Activated T-helper 2 cell treated with anti-CD3 and anti-CD28 coated beads, Interferon-gamma antibody, Interleukin-2, Interleukin-4, amounts not matched to agents 10 μg/mL and 5 μg/mL and 100 μg/mL, durations not matched to agents 14 hours and 24 hours and 36 hours (primary cell): ENCODE measurements around the gene DNAH2. TPM values are rescaled to one million over a fixed set of nuclear protein-coding genes. Genes with fewer than 3 reads are reported as not detected.

ENCODE experiments used
- DNase-seq: peaks from one replicate; pipeline ENCODE4 v3.0.0; 2021; ENCODE audit warnings: low spot score
- H3K27ac Mint-ChIP-seq: one replicate; pipeline ENCODE4 v1.8.0; 2021; ENCODE audit warnings: mixed read lengths
- H3K27me3 Mint-ChIP-seq: one replicate; pipeline ENCODE4 v1.8.0; 2021; ENCODE audit warnings: low read depth, mixed read lengths
- H3K36me3 Mint-ChIP-seq: one replicate; pipeline ENCODE4 v1.8.0; 2021; ENCODE audit warnings: low read depth, mixed read lengths
- H3K4me1 Mint-ChIP-seq: one replicate; pipeline ENCODE4 v1.8.0; 2021; ENCODE audit warnings: low read depth, mixed read lengths
- H3K4me3 Mint-ChIP-seq: one replicate; pipeline ENCODE4 v1.8.0; 2021; ENCODE audit warnings: low read depth, mild to moderate bottlenecking, moderate library complexity, mixed read lengths
- H3K9me3 Mint-ChIP-seq: one replicate; pipeline ENCODE4 v1.8.0; 2021; ENCODE audit warnings: mixed read lengths
- intact Hi-C: fragments of 100-400 bp; cut with micrococcal nuclease; formaldehyde crosslinking; loops from one replicate; pipeline ENCODE4 v1.15.1; 2023
- total RNA-seq: library from RNA; stranded (reverse); gene quantifications from 2 replicates; pipeline ENCODE4 v1.2.3, GENCODE V29; 2022

The DNAH2 gene
- total RNA-seq, 1 donor from 2014 or later = not detected

GRCh38 chr17:7844292-7845154 is 127.0 kb downstream of the DNAH2 start:
- peaks cover 23% of the 10 kb centered on the region for H3K4me1 Mint-ChIP-seq
- intact Hi-C loops = loop anchor here (1.0 to 5.0 kb wide), 5 partner anchors 9 to 278 kb away; partner anchors contain the start of genes CNTROB, HES7, TP53 and TRAPPC1
- peaks cover 47% of the 10 kb centered on the region for H3K36me3 Mint-ChIP-seq
- H3K4me3 Mint-ChIP-seq = peak overlapping the region; percentile 90
- DNase-seq = peak; percentile 86
- H3K9me3 Mint-ChIP-seq = no peaks in the 10 kb centered on the region
- no peaks in the 10 kb centered on the region for H3K27me3 Mint-ChIP-seq
- peak overlapping the region; percentile 100 for H3K27ac Mint-ChIP-seq

- Mint-ChIP-seq H3K4me1 (peaks cover 22% of the 10 kb centered on the region), H3K27me3 (no peaks in the 10 kb centered on the region), H3K27ac (peak overlapping the region; percentile 60), H3K36me3 (peaks cover 48% of the 10 kb centered on the region), H3K4me3 (peak overlapping the region; percentile 90), H3K9me3 (no peaks in the 10 kb centered on the region)
- DNase-seq = no peak
- intact Hi-C loops = no loop called here
These were observed 128.0 kb downstream of the DNAH2 start for GRCh38 chr17:7845359-7846062.

- intact Hi-C loops = no loop called here
- DNase-seq = no peak
- Mint-ChIP-seq H3K9me3 (no peaks in the 10 kb centered on the region), H3K36me3 (peaks cover 53% of the 10 kb centered on the region), H3K4me1 (peaks cover 22% of the 10 kb centered on the region), H3K4me3 (peak overlapping the region; percentile 90), H3K27me3 (no peaks in the 10 kb centered on the region), H3K27ac (no peak overlapping the region)
These were observed 128.7 kb downstream of the DNAH2 start for GRCh38 chr17:7846063-7846735.

- Mint-ChIP-seq H3K27ac (no peak overlapping the region), H3K4me3 (peak overlapping the region; percentile 90), H3K4me1 (peaks cover 25% of the 10 kb centered on the region), H3K27me3 (no peaks in the 10 kb centered on the region), H3K36me3 (peaks cover 61% of the 10 kb centered on the region), H3K9me3 (no peaks in the 10 kb centered on the region)
- intact Hi-C loops = no loop called here
- no peak for DNase-seq
These were observed 129.5 kb downstream of the DNAH2 start for GRCh38 chr17:7846765-7847661.

GRCh38 chr17:7848131-7848579 is 130.6 kb downstream of the DNAH2 start:
- Mint-ChIP-seq H3K4me3 (peak overlapping the region; percentile 30), H3K4me1 (peaks cover 26% of the 10 kb centered on the region), H3K9me3 (no peaks in the 10 kb centered on the region), H3K27me3 (no peaks in the 10 kb centered on the region), H3K27ac (no peak overlapping the region), H3K36me3 (peaks cover 71% of the 10 kb centered on the region)
- DNase-seq = no peak
- intact Hi-C loops = no loop called here

GRCh38 chr17:7848739-7849129 is 131.2 kb downstream of the DNAH2 start:
- Mint-ChIP-seq H3K27me3 (no peaks in the 10 kb centered on the region), H3K4me3 (no peak overlapping the region), H3K27ac (no peak overlapping the region), H3K4me1 (peaks cover 26% of the 10 kb centered on the region), H3K9me3 (no peaks in the 10 kb centered on the region), H3K36me3 (peaks cover 73% of the 10 kb centered on the region)
- DNase-seq = no peak
- intact Hi-C loops = no loop called here

- Mint-ChIP-seq H3K4me1 (peaks cover 26% of the 10 kb centered on the region), H3K36me3 (peaks cover 76% of the 10 kb centered on the region), H3K4me3 (peak overlapping the region; percentile 44), H3K27me3 (no peaks in the 10 kb centered on the region), H3K27ac (no peak overlapping the region), H3K9me3 (no peaks in the 10 kb centered on the region)
- DNase-seq = no peak
- intact Hi-C loops = no loop called here
These were observed 131.7 kb downstream of the DNAH2 start for GRCh38 chr17:7849130-7849750.

- DNase-seq = no peak
- peaks cover 26% of the 10 kb centered on the region for H3K4me1 Mint-ChIP-seq
- no peaks in the 10 kb centered on the region for H3K9me3 Mint-ChIP-seq
- H3K4me3 Mint-ChIP-seq = peak overlapping the region; percentile 44
- H3K36me3 Mint-ChIP-seq = peaks cover 74% of the 10 kb centered on the region
- no peaks in the 10 kb centered on the region for H3K27me3 Mint-ChIP-seq
- intact Hi-C loops = loop anchor here (2.0 to 10.0 kb wide), 2 partner anchors 107 to 205 kb away; no protein-coding TSS in a partner anchor
- no peak overlapping the region for H3K27ac Mint-ChIP-seq
These were observed 132.4 kb downstream of the DNAH2 start for GRCh38 chr17:7849751-7850504.

- DNase-seq = no peak
- H3K4me3 Mint-ChIP-seq = peak overlapping the region; percentile 61
- no peak overlapping the region for H3K27ac Mint-ChIP-seq
- H3K4me1 Mint-ChIP-seq = peaks cover 27% of the 10 kb centered on the region
- intact Hi-C loops = loop anchor here (1.0 to 10.0 kb wide), 4 partner anchors 16 to 204 kb away; no protein-coding TSS in a partner anchor
- no peaks in the 10 kb centered on the region for H3K27me3 Mint-ChIP-seq
- peaks cover 65% of the 10 kb centered on the region for H3K36me3 Mint-ChIP-seq
- H3K9me3 Mint-ChIP-seq = no peaks in the 10 kb centered on the region
These were observed 133.3 kb downstream of the DNAH2 start for GRCh38 chr17:7850701-7851437.

GRCh38 chr17:7851438-7852261 is 134.1 kb downstream of the DNAH2 start:
- H3K27ac Mint-ChIP-seq = no peak overlapping the region
- H3K4me1 Mint-ChIP-seq = peaks cover 30% of the 10 kb centered on the region
- H3K4me3 Mint-ChIP-seq = peak overlapping the region; percentile 61
- peaks cover 58% of the 10 kb centered on the region for H3K36me3 Mint-ChIP-seq
- DNase-seq = peak; percentile 92
- H3K9me3 Mint-ChIP-seq = no peaks in the 10 kb centered on the region
- no peaks in the 10 kb centered on the region for H3K27me3 Mint-ChIP-seq
- intact Hi-C loops = loop anchor here (1.0 to 10.0 kb wide), 4 partner anchors 16 to 203 kb away; no protein-coding TSS in a partner anchor
